ENCODE results near the gene AXL. TPM values are rescaled to one million over a fixed set of nuclear protein-coding genes. Genes with fewer than 3 reads are reported as not detected.

AXL gene
- total and polyA plus RNA-seq, 2 of the 8 experiments (the other 6 are each of a cell fraction or from before 2014, with no cell fraction given), result 35.3 to 51.0 TPM

DNA sequence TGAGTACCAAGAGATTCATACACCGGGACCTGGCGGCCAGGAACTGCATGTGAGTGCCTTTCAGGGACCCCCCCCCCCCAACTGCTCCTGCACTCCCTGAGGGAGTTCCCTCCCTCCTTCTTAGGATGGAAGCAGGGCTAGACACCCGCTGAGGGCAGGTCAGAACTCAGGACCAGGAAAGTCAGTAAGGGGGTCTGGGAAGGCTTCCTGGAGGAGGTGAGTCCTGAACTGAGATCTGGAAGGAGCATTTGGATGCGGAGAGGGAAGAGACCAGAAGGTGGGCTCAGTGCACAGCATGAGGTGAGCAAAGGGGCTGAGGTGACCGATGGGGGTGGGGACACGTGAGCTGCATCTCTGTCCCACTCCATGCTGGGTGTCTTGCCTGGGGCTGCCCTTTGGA lies 34.6 kb downstream of the AXL start:
- CTCF ChIA-PET (ENCODE audit: partially characterized antibody), result interaction anchor here (0.5 to 1.8 kb wide), 5 partner anchors 17 to 524 kb away, joined by 3 to 7 read pairs (median 3); no protein-coding TSS in a partner anchor
- WGBS, 2 experiments (ENCODE audit: extremely low coverage in 1 of 2, insufficient coverage in 1 of 2, insufficient read length in 1 of 2, insufficient replicate concordance in 2 of 2, low coverage in 1 of 2, low lambda C conversion rate in 2 of 2, missing lambda C conversion rate in 1 of 2), result 92% methylated on average over 6 of the region's 6 CpGs; no CpG with 5 or more reads in 1 of the 2 experiments
- H3K4ac ChIP-seq (replicated peaks; ENCODE audit: insufficient read length, low read depth, low read length), result no peak overlapping the region
- FAIRE-seq, result no peak
- no peaks in the 10 kb centered on the region for H3K27me3 ChIP-seq (replicated peaks in 1 of 4; ENCODE audit: control insufficient read depth in 3 of 4, extremely low read depth in 1 of 4, insufficient read depth in 3 of 4, low read length in 3 of 4)
- H2BK120ac ChIP-seq (replicated peaks; ENCODE audit: low read depth, low read length), result no peak overlapping the region
- no peak overlapping the region for H4K5ac ChIP-seq (ENCODE audit: insufficient read length, low read depth, low read length)
- H2AK5ac ChIP-seq (ENCODE audit: low read depth, low read length), result no peak overlapping the region
- H2BK12ac ChIP-seq (ENCODE audit: low read depth, low read length), result no peak overlapping the region
- no peak overlapping the region for H3K4me2 ChIP-seq (ENCODE audit: insufficient read depth in 1 of 2, low read depth in 2 of 2, low read length in 2 of 2)
- H3K36me3 ChIP-seq (ENCODE audit: control insufficient read depth in 2 of 4, insufficient read depth in 4 of 4, low read length in 3 of 4), result peaks cover 8 to 60% (median 42%) of the 10 kb centered on the region in 4 experiments; a peak in 7 of 8 replicates
- no peak for TF ChIP-seq NRF1 (IDR thresholded peaks at IDR 0.05; ENCODE audit: low read depth, low read length)
- no peak for TF ChIP-seq PHF8 (conservative IDR thresholded peaks at IDR 0.05; ENCODE audit: low read depth, low read length)
- TF ChIP-seq CEBPB (IDR thresholded peaks at IDR 0.05; ENCODE audit: low read depth, low read length), result no peak
- TF ChIP-seq BACH1 (IDR thresholded peaks at IDR 0.05; ENCODE audit: low read length), result no peak
- no peak for TF ChIP-seq SUZ12 (IDR thresholded peaks at IDR 0.05; ENCODE audit: low read length)
- no peak for TF ChIP-seq CBX5 (IDR thresholded peaks at IDR 0.05; ENCODE audit: low read depth, low read length)
- TF ChIP-seq POLR2AphosphoS5 (IDR thresholded peaks at IDR 0.05; ENCODE audit: low read depth, low read length), result no peak
- no peak for TF ChIP-seq SIX5 (IDR thresholded peaks at IDR 0.05; ENCODE audit: low read depth, low read length)
- no peak for TF ChIP-seq CTBP2 (IDR thresholded peaks at IDR 0.05; ENCODE audit: borderline replicate concordance, insufficient read depth, insufficient read length, low read length)
- TF ChIP-seq ATF2 (IDR thresholded peaks at IDR 0.05; ENCODE audit: low read length), result no peak
- no peak overlapping the region for H3K56ac ChIP-seq (replicated peaks; ENCODE audit: insufficient read length, low read depth, low read length)
- DNase-seq (ENCODE audit: low read depth in 1 of 2, low spot score in 2 of 2), result no peak
- no peaks in the 10 kb centered on the region; the same call in 1 of the 2 replicates for H3K79me1 ChIP-seq (ENCODE audit: low read depth, low read length)
- H3K23ac ChIP-seq (ENCODE audit: insufficient read length), result no peak overlapping the region
- H3K27ac ChIP-seq (ENCODE audit: low read depth, low read length), result no peak overlapping the region
- no peak overlapping the region for H2BK20ac ChIP-seq (ENCODE audit: low read length)
- H2BK5ac ChIP-seq (ENCODE audit: low read depth, low read length), result no peak overlapping the region
- H3K9ac ChIP-seq (replicated peaks in 1 of 4; ENCODE audit: extremely low read depth in 1 of 4, low read depth in 3 of 4, low read length in 3 of 4), result no peak overlapping the region
- H3K18ac ChIP-seq (ENCODE audit: extremely low read depth, low read length), result no peak overlapping the region
- H2BK15ac ChIP-seq (ENCODE audit: low read length), result no peak overlapping the region
- H4K91ac ChIP-seq (replicated peaks; ENCODE audit: insufficient read length, low read length), result no peak overlapping the region
- no peaks in the 10 kb centered on the region for H3K23me2 ChIP-seq (ENCODE audit: low read depth, low read length)
- no peak overlapping the region for H2AFZ ChIP-seq (ENCODE audit: low read length)
- H4K20me1 ChIP-seq (replicated peaks in 1 of 2; ENCODE audit: control insufficient read depth in 1 of 2, insufficient read depth in 2 of 2, low read length in 2 of 2), result no peaks in the 10 kb centered on the region
- H3K4me1 ChIP-seq (replicated peaks in 1 of 4; ENCODE audit: control insufficient read depth in 3 of 4, insufficient read depth in 4 of 4, low read length in 3 of 4), result no peaks in the 10 kb centered on the region
- no peak overlapping the region for H3K14ac ChIP-seq (ENCODE audit: insufficient read length)
- H3K9me3 ChIP-seq (ENCODE audit: insufficient read depth in 2 of 2, low read depth in 1 of 2, low read length in 1 of 2), result no peaks in the 10 kb centered on the region
- H3K4me3 ChIP-seq (ENCODE audit: extremely low read depth in 1 of 4, insufficient read depth in 2 of 4, low read depth in 3 of 4, low read length in 4 of 4), result no peak overlapping the region
- no peak overlapping the region; the same call in 1 of the 2 replicates for H4K8ac ChIP-seq (ENCODE audit: extremely low read depth, insufficient read depth, low read length)
- no peaks in the 10 kb centered on the region for H3K79me2 ChIP-seq (ENCODE audit: control insufficient read depth in 1 of 2, insufficient read depth in 2 of 2, low read length in 2 of 2)
- POLR2A ChIA-PET (ENCODE audit: partially characterized antibody), result interaction anchor here (1.6 to 1.8 kb wide), 2 partner anchors 17 to 29 kb away, joined by 4 read pairs; no protein-coding TSS in a partner anchor

All from H1 (cell line).